Activated effector memory CD4-positive, alpha-beta T cell treated with Interleukin-2 at 50 U/mL for 16 hours (primary cell): ENCODE data around the gene EOGT.

ENCODE experiments used
- DNase-seq: peaks from one replicate; pipeline ENCODE4 v3.0.0-alpha.2; 2020

The EOGT gene

DNA sequence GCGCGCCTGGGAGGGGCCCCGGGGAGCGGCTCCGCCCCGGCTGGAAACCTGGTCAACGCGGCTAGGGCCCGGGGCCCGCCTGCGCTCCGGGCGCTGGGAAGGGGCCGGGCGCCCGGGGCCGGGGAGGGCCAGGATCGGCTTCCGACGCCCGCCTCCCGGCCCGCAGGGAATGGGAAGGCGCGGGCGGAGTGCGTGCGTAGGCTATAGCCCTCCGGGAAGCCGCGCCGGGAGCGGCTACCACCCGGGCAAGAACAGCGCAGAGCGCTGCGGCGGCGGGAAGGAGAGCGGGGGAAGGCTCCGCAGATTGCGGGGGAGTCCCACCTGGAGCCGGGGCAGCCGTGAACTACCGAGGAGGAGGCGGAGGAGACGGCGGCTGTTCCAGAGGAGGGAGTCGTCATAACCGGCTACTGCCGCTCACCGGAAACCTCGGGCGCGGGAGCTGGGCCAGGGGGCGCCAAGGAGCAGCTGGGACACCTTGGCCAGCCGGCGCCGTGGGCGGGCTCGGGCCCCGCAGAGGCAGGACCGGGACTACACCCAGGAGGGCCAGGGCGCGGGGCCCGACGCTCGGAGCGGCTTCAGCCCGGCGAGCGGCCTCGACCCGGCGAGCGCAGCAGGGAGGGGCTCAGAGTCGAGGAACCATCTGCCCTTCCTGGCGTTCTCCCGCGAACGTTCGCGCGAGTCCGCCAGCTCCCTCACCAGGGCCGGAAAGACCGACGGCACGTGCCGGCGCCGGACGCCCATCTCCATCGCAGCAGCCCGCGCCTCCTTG is at the start of gene EOGT:
Gene EOGT (minus strand): TSS at position 432 of the 769 bp plus-strand sequence. CDS start 3,838 bp downstream, outside the sequence.
- DNase-seq, result peak; percentile 74

DNA sequence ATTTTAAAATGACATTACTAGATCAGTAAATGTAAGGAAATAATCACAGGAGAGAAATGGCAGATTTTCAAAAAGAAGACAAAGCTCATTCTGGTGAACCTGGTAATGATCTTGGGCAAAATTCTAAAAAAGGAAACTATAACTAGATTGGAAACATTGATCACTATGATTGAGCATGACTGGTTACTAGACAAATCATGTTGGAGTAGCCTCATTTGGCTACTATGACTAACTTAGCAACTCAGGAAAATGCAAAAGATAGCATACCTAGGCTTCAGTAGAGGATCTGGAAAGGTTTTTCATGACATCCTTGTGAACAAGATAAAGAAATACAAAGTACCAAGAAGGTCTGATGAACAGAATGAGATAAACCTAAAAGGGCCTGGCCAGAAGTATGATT is 46.2 kb upstream of the EOGT start:
- DNase-seq, result no peak

DNA sequence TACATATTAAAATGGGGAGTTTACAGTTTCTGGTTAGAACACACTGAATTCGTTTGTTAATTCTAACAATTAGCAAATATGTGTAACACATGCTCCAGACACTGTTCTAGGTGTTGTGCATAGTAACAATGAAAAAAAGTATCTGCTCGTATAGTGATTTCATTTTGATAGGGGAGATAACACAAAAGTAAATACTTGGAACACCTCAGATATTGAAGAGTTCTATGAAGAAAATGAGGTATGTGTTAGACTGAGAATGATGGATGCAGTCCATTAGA is 45.4 kb upstream of the EOGT start:
- DNase-seq, result no peak

DNA sequence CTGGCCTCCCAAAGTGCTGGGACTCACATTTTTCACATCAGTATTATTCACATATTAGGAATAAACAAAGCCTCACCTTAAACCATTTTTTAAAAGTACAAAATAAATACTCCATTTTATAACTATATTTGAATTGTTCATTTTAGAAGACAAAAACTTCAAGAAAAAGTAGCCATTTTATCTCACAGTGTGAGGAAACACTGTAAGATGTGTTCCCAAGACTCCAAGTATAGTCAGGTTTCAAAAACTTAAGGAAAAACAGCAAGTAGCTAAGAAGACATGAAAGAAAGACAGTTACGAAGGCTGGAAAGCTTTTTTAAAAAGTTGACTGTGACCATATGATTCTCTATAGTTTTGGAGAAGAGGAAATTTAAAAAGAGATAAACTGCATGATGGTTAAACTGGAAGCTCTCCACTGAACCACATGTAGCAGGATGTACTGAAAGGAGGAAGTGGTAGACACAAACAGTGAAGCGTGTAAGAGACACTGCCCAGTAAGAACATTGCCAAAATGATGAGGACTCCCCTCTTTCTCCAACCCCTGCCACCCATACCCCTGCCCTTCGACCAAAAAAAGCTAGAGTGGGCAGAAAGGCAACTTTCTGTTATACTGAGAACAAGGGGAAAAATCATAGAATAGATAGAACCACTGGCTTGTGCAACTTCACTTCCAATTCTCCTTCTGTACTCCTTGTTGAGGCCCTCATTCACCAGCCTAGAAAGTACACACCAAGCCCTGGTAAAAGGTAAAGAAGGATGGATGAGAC is 44.9 kb upstream of the EOGT start:
- no peak for DNase-seq

DNA sequence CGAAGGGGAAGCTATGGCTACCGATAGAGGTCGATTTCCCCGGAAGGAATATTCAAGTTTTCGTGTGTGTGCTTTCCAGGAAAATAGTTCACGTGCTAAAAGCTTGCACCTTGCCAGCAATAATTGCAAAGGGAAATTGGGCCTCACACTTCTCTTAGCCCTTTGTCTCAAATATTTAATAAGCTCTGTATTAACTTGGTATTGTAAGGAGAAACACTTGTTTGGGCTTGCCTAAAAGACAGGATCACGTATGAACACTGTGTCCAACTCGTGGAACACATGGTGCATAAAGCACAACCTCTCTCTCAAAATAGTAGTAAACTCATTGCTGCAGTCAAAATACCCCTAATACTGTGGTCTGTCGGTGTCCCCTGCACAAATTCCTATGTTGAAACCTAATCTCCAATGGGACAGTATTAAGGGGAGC is 39.0 kb upstream of the EOGT start:
- no peak for DNase-seq

DNA sequence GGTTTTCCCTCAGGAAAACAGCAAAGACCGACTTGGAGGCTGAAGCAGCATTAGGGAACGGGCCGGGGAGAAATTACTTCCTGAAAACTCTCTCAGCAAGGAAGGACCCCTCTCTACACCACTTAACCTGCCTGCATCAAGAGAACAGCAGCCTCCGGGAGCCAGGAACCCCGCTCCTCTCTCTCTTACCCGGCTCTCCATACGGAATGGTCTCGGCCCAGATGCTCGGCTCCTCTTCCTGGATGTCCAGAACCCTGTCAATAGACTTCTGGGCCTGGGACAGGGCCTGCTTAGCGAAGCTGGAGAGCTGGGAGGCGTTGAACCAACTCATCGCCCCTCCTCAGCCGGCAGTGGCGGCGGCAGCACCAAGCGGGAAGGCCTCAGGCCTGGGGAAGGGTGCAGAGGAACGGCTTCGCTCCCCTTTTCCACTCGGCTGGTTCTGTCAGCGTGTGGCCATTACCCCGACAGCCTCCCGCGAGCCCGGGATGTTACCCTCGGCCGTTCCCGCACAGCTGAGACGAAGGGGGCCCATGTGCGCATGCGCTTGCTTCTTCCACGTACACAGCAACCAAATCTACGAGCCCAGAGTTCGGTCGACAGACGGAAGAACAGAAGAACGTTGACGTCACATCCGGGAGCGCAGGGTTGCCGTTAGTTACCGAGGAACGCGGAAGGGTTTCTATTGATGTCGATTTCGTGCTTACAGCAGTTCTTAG is 38.4 kb upstream of the EOGT start, which contains the start of gene TMF1:
Gene TMF1 (minus strand): TSS at position 578 of the 716 bp plus-strand sequence. CDS start 247 bp downstream, at position 331.
- peak; percentile 93 for DNase-seq

DNA sequence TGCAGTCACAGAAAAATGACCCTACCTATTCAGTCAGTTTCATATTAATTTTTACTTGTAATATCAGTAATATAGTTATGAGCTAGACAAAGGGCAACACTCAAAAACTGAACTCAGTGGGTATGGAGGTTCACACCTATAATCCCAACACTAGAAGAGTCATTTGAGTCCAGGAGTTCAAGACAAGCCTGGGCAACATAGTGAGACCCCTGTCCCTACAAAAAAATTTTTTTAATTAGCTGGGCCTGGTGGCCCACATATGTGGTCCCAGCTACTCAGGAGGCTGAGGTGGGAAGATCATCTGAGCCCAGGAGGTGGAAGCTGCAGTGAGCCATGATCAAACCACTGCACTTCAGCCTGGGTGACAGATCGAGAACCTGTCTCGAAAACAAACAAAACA is 35.5 kb upstream of the EOGT start:
- DNase-seq, result no peak

DNA sequence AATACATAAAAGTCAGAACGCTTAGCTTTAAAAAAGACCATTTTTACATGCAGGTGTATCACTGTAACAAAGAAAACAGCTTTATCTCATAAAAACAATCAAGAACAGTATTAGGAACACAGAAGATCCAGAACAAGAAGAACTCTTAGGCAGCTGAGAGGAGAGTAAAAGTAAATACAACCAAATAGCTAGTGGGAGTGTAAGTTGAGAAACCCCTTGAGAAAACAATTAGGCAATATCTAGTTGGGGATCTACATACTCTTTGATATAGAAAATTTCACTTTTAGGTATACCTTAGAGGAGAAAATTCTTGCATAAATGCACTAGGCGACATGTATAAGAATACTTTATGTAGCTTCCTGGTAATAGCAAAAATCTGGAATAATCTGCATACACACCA is 31.1 kb upstream of the EOGT start:
- DNase-seq, result no peak

DNA sequence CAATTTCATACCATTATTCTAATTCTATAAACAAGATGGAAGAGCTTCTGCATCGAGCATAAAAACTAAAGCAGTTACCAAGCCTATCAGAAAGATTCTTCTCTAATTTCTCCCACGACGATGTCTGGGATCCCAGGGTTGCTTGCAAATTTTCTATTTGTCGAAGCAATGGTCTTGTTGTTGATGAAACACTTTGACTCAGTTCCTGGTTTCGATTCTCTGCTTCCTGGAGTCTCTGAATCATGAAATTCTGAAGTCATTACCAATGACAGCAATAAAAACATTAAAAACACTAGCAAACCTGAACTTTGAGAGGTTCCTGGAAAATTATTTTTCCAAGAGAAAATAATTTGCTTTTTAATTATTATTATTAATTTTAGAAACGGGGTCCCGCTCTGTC is 20.0 kb upstream of the EOGT start:
- no peak for DNase-seq

DNA sequence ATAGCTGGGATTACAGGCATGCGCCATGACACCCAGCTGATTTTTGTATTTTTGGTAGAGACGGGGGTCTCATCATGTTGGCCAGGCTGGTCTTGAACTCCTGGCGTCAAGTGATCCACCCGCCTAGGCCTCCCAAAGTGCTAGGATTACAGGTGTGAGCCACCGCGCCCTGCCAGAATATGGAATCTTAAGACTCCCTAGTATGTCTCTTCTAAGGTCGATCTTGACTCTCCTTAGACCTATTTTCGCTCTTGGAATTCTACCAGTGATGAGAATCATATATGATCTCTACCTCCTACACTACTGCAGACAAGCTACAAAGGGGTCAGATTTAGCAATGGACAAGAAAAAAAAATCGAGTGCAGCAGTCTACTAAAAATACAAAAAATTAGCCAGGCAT is 19.3 kb upstream of the EOGT start:
- DNase-seq, result no peak

DNA sequence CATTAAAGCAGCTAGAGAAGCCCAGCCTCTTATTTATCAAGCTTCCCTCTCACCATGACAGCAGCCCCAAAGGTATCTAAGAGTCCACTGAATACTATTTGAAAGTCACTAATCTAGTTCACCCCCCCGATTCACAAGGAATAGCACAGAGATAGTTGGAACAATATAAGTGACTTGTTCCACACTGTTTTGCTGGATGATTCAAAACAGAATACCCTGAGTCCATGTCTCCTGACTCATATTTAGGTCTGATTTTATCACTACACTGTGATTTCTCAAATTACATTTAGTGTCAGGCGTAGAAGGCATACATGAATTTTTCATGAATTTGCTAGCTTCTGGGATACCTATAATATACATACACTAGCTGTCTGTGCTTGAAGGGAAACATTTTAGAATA is 18.7 kb upstream of the EOGT start:
- DNase-seq, result no peak

DNA sequence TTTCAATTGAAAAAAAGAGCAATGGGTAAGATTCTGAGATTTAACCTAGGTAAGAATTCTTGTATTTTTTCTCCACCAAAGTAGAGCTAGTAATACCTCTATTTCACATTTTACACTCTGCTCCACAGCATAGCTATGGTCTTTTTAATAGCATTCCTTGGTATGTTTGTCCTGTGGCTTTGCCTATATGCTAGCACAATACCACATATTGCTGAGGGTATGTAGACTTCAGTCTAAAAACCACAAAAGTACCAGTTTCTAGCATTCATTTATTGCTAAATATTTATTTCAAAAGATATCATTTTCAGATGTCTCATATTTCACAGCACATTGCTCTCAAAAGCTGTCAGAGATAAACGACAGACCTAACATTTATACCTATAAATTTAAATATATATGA is 18.2 kb upstream of the EOGT start:
- DNase-seq, result no peak

DNA sequence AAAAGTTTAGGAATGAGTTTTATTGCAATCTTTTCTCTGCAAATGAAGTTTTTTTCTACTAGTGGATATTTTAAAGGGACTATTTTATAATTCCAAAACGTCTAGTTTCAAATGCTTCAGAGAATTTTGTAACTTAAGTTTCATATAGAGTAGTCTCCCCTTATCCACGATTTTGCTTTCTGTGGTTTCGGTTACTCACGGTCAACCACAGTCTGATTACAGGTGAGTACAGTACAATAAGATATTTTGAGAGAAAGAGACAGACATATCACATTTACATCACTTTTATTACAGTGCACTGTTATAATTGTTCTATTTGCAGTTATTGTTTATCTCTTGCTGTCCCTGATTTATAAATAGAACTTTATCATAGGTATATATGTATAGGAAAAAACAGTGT is 7.4 kb upstream of the EOGT start:
- DNase-seq, result no peak

DNA sequence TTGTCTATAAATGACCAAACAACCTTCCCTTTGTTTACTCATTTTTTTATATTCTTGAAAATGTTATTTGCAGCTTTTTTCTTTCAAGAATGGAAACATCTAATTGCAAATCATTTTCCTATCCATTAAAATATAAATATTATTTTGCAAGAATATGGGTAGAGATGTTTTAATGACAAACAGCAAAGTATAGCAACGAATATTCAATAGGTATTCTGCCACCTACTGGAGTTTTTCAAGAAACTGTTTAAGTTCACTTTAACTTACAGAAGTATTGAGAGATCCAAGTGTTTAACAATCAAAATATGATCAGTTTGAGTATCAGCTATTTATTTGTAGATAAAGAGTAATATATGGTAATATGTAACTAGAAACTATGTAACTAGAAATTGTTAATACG is 6.9 kb upstream of the EOGT start:
- DNase-seq, result no peak

DNA sequence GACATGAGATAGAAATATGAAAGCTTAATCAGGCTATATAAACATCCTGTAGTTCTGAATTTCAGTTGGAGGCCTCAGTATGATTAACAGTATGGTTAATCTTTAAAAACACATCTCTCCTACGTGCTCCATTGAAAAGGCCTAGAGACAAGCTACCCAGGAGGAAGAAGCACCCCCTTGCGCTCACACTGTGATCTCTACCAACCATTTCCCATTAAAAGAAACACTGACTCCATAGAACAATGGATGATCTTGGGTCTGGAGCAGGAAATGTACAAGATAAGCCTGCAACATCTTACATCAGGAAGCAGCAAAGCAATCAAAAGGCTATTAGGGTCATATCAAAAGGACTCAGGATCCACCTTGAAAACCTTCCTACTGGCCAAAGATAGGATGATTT is 3.4 kb upstream of the EOGT start:
- no peak for DNase-seq

DNA sequence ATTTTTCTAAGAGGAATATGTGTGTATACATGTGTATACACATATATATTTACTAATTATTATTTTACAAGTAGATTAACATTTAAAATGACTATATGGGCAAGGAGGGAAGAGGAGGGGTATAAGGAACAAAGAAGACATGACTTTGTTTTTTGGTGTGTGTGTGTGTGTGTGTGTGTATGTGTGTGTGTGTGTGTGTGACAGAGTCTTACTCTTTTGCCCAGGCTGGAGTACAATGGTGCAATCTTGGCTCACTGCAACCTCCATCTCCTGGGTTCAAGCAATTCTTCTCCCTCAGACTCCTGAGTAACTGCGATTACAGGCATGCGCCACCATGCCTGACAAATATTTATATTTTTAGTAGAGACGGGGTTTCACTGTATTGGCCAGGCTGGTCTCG is 2.6 kb upstream of the EOGT start:
- DNase-seq, result no peak

DNA sequence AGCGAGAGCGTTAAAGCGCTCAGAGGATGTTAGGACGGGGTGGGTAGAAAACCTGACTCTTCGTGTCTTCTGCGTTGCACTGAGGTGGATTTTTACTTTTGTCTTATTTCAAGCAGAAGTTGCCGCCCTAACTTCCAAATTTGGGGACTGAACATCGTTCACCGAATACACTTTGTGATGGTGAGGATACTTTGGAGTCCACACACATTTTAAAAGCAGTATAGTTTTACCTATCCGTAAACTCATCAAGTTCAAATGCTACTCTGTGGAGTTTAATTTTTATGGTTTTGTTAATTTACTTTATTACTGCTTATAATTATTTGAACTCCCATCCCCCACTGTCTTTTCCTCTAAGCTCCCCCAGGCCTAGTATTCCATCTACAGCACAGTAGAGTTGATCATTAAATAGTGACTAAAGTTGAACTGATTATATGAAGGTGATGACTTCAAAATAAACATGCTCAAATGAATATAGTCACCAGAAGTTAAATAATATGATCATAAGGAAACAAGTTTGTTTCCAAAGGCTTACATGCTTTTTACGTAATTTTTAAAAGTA is 617 bp upstream of the EOGT start:
- no peak for DNase-seq

DNA sequence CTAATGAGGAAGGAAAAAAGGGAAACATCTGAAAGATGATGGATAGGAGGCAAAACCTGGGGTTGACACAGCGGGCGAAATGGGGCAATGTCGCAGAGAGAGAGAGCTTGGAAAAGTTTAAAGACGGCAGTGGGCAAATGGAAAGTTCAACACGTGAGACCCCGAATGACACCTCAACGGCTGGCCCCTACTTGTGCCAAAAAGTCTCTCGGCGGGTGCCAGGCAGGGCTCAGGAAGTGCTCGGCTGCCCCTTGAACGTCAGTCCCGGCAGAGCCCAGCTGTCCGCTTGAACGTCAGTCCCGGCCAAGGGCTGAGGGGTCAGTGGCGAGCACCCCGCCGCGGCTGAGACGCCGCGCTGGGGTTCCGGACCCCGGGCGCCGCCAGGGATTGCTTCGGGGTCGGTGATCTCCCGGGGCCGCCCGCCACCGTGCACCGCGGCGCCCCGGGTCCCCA is 658 bp downstream of the EOGT start:
- no peak for DNase-seq

DNA sequence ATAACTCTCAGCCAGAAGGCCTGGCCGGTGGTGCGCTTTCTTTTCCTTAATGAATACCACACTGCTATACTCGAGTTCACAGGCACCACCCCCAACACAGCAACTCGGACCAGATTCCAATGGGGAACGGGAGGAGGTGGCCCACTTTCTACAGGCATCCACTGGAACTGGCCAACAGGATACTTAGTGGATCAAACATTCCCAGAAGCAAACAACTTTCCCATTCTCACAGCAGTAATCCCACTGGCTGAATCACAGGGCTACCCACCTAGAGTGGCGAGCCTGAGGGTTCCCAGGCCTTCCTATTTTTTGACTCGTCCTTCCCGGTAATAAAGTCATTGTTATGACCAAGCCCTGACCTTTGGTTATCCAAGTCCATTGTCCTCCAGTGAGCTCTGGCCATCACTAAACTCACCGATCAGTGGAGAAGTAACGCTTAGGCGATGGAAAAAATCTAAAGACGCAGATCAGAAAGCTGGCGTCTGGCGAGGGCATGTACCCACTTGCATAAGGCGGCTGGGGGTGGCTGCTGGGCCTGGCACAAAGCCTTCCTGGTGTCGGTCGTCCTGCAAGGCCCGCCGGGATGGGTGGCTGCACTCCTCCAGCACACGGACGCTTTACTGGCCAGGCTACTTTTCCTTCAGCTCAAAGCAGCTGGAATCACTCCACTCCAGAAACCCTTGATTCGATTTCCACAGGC is 1.2 kb downstream of the EOGT start:
- DNase-seq, result no peak

DNA sequence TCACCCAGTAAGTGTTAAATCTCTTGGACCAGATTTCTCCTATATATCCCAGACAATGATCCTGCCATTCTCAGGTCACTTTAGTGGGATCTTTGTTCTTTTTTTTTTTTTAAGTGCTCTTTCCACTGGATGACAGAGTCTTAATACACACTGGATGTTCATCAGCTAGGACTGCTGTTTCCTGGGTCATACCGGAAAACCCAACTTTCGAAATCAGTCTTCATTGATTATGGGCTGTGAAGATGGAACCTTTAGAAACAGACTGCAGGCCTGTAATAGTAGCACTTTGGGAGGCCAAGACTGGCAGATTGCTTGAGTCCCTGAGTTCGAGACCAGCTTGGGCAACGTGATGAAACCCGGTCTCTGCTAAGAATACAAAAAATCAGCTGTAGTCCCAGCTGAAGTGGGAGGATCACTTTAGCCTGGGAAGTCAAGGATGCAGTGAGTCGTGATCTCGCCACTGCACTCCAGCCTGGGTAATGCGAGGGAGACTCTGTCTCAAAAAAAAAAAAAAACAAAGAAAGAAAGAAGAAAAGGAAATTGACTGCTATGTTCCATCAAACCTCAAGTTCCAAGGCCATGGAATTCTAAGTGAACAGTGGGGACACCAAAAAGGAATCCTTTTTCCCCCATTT is 2.3 kb downstream of the EOGT start:
- DNase-seq, result no peak

DNA sequence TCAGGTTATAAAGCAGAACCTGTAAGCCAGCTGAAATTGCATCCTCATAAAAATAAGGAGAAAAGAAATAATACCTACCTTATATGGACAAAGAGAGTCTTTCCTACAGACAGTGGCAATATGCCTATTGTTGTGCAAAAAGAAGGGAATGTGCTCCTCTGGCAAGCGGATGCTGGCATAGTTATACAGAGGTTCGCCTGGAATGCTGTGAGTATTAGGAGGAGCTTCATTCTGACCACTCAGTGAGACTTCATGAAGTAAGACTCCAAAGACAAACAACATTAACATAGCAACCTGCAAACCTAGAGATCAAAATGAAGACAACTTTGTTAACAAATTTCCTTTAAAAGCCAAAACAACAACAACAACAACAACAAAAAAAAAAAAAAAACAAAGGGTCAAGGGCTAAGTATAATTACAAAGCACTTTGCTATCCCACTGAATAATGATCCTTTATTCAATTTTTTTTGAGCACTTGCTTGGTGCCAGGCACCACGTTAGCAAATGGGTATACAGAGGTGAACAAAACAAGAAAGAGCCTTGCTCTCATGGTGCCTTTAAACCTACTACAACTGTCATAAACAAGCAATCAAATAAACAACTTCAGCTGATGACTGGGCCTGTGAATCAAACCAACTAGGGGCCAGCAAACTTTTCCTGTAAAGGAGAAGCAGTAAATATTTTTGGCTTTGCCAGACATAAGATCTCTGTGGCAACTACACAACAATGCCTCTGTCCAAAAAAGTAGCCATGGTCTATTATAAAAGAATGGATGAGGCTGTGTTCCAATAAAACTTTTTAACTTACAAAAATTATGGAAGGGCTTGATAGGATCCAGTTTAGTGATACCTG is 3.7 kb downstream of the EOGT start:
- no peak for DNase-seq
